GM12875 (cell line): ENCODE results near the gene ADGRA1.

Experiments used
- H3K4me3 ChIP-seq: one replicate; pipeline ENCODE4 v1.5.1; 2011; ENCODE audit warnings: low read depth, low read length, control low read depth
- CTCF ChIP-seq: IDR thresholded peaks from 2 replicates; pipeline ENCODE4 v1.5.1; 2011; ENCODE audit warnings: low read depth, mild to moderate bottlenecking, control low read depth, inconsistent platforms, low read length, moderate library complexity, borderline replicate concordance; ENCODE audit not compliant: insufficient read depth

The ADGRA1 gene

GRCh38 chr10:133100706-133101415 lies 13.1 kb downstream of the ADGRA1 start:
- no peak overlapping the region for H3K4me3 ChIP-seq
- TF ChIP-seq CTCF = no peak

GRCh38 chr10:133101416-133101810 lies 13.7 kb downstream of the ADGRA1 start:
- H3K4me3 ChIP-seq = no peak overlapping the region
- no peak for TF ChIP-seq CTCF

GRCh38 chr10:133102415-133103095 lies 14.8 kb downstream of the ADGRA1 start:
- no peak for TF ChIP-seq CTCF
- H3K4me3 ChIP-seq = no peak overlapping the region

GRCh38 chr10:133103311-133103910 lies 15.7 kb downstream of the ADGRA1 start:
- no peak overlapping the region for H3K4me3 ChIP-seq
- TF ChIP-seq CTCF = no peak

- no peak overlapping the region for H3K4me3 ChIP-seq
- no peak for TF ChIP-seq CTCF
Measured at GRCh38 chr10:133104068-133104962, 16.6 kb downstream of the ADGRA1 start.

- no peak for TF ChIP-seq CTCF
- H3K4me3 ChIP-seq = no peak overlapping the region
Measured at GRCh38 chr10:133104963-133105640, 17.4 kb downstream of the ADGRA1 start.
